ENCODE measurements around the gene NID1. TPM values are rescaled to one million over a fixed set of nuclear protein-coding genes. Genes with fewer than 3 reads are reported as not detected.

The NID1 gene
- total RNA-seq, 4 donors from 2014 or later, result 139 to 322 (median 244) TPM

GRCh38 chr1:236107121-236107907 is 42.4 kb upstream of the NID1 start:
- Histone ChIP-seq H3K4me3 (no peak overlapping the region), H3K36me3 (no peaks in the 10 kb centered on the region), H3K9me3 (no peaks in the 10 kb centered on the region), H3K27me3 (peaks cover 15% of the 10 kb centered on the region), H3K27ac (no peak overlapping the region), H3K4me1 (no peaks in the 10 kb centered on the region)
- WGBS, 2 donors (ENCODE audit: low coverage in 1 of 2), result 54 to 65% methylated on average over 4 to 8 of the region's 9 CpGs
- TF ChIP-seq CTCF (IDR thresholded peaks at IDR 0.05) (no peak), POLR2AphosphoS5 (IDR thresholded peaks at IDR 0.05) (no peak), POLR2A (IDR thresholded peaks at IDR 0.05) (no peak), EP300 (IDR thresholded peaks at IDR 0.05) (no peak)
- no peak for ATAC-seq

GRCh38 chr1:236103646-236104218 is 38.8 kb upstream of the NID1 start:
- H3K27ac ChIP-seq, result no peak overlapping the region
- no peaks in the 10 kb centered on the region for H3K9me3 ChIP-seq
- peaks cover 13% of the 10 kb centered on the region for H3K27me3 ChIP-seq
- no peak overlapping the region for H3K4me3 ChIP-seq
- WGBS, 2 donors (ENCODE audit: low coverage in 1 of 2), result 6 to 7% methylated on average over 7 to 9 of the region's 13 CpGs
- H3K36me3 ChIP-seq, result no peaks in the 10 kb centered on the region
- peak in 3 of 4 experiments; percentile 74 to 84 (median 80) for TF ChIP-seq CTCF (IDR thresholded peaks at IDR 0.05)
- no peak for TF ChIP-seq EP300 (IDR thresholded peaks at IDR 0.05)
- ATAC-seq, result peak; percentile 48
- no peaks in the 10 kb centered on the region for H3K4me1 ChIP-seq

- no peak overlapping the region for H3K27ac ChIP-seq
Observed at GRCh38 chr1:236103059-236103458, 38.2 kb upstream of the NID1 start.

GRCh38 chr1:236102611-236103010 is 37.7 kb upstream of the NID1 start:
- peaks cover 13% of the 10 kb centered on the region for H3K27me3 ChIP-seq
- TF ChIP-seq CTCF (IDR thresholded peaks at IDR 0.05), result no peak
- TF ChIP-seq POLR2AphosphoS5 (IDR thresholded peaks at IDR 0.05), result no peak
- TF ChIP-seq POLR2A (IDR thresholded peaks at IDR 0.05), result no peak
- TF ChIP-seq EP300 (IDR thresholded peaks at IDR 0.05), result no peak
- ATAC-seq, result no peak
- no peak overlapping the region for H3K4me3 ChIP-seq
- no peaks in the 10 kb centered on the region for H3K9me3 ChIP-seq
- WGBS, 2 donors (ENCODE audit: low coverage in 1 of 2), result 89 to 90% methylated on average over 2 to 3 of the region's 11 CpGs
- no peak overlapping the region for H3K27ac ChIP-seq
- H3K4me1 ChIP-seq, result no peaks in the 10 kb centered on the region
- no peaks in the 10 kb centered on the region for H3K36me3 ChIP-seq

More at GRCh38 chr1:236103059-236103458, 38.2 kb upstream of the NID1 start:
- Histone ChIP-seq H3K9me3 (no peaks in the 10 kb centered on the region), H3K27me3 (peaks cover 13% of the 10 kb centered on the region), H3K4me1 (no peaks in the 10 kb centered on the region), H3K4me3 (no peak overlapping the region), H3K36me3 (no peaks in the 10 kb centered on the region)
- no peak for ATAC-seq
- TF ChIP-seq POLR2A (IDR thresholded peaks at IDR 0.05) (no peak), EP300 (IDR thresholded peaks at IDR 0.05) (no peak), CTCF (IDR thresholded peaks at IDR 0.05) (no peak), POLR2AphosphoS5 (IDR thresholded peaks at IDR 0.05) (no peak)
- WGBS, 2 donors (ENCODE audit: low coverage in 1 of 2), result 16% methylated on average over 3 of the region's 7 CpGs; no CpG with 5 or more reads in 1 of the 2 donors

All from gastroesophageal sphincter (tissue), 4 donors.